Nephron progenitor cell (in vitro differentiated cells): Measurements from ENCODE around the gene ESRRG.

Source experiments
- DNase-seq: peaks from one replicate; pipeline ENCODE4 v3.0.0; 2021
- H3K27ac Mint-ChIP-seq: 2 replicates; pipeline ENCODE4 v1.8.0; 2021; ENCODE audit warnings: mild to moderate bottlenecking, moderate library complexity, mixed read lengths
- H3K27me3 Mint-ChIP-seq: 2 replicates; pipeline ENCODE4 v1.8.0; 2021; ENCODE audit warnings: mild to moderate bottlenecking, low read depth, mixed read lengths; ENCODE audit not compliant: poor library complexity
- H3K36me3 Mint-ChIP-seq: 2 replicates; pipeline ENCODE4 v1.8.0; 2021; ENCODE audit warnings: low read depth, mixed read lengths
- H3K4me1 Mint-ChIP-seq: 2 replicates; pipeline ENCODE4 v1.8.0; 2021; ENCODE audit warnings: mixed read lengths
- H3K4me3 Mint-ChIP-seq: 2 replicates; pipeline ENCODE4 v1.8.0; 2021; ENCODE audit warnings: mild to moderate bottlenecking, moderate library complexity, mixed read lengths
- H3K9me3 Mint-ChIP-seq: 2 replicates; pipeline ENCODE4 v1.8.0; 2021; ENCODE audit warnings: mild to moderate bottlenecking, moderate library complexity, mixed read lengths
- TF ChIP-seq, protein P1 (sequence below): fragments of 200-600 bp; sonication (generic); IDR thresholded peaks from 2 replicates; pipeline ENCODE4 v1.5.0; 2021; ENCODE audit warnings: antibody characterized with exemption

Gene ESRRG

DNA sequence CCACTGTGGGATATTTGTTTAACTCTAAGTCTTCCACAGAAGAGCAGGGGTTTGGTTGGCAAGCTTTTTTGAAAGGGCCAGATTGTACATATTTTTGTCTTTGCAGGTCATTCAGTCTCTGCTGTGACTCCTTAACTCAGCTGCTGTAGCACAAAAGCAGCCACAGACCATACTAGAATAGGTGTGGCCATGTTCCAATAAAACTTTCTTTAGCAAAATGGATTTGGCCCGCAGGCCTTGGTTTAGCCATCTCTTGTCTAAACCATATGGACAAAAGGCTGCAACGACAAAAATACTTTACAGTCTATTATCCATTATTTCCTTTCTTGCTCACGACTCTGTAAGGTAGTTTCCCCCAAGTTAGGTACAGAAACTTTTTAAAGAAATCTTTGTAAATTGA lies 60.5 kb downstream of the ESRRG start:
- Mint-ChIP-seq H3K4me1 (peaks cover 12% of the 10 kb centered on the region), H3K4me3 (no peak overlapping the region), H3K27me3 (no peaks in the 10 kb centered on the region), H3K27ac (no peak overlapping the region), H3K9me3 (no peaks in the 10 kb centered on the region), H3K36me3 (no peaks in the 10 kb centered on the region)
- no peak for DNase-seq
- TF ChIP-seq, protein P1, sequence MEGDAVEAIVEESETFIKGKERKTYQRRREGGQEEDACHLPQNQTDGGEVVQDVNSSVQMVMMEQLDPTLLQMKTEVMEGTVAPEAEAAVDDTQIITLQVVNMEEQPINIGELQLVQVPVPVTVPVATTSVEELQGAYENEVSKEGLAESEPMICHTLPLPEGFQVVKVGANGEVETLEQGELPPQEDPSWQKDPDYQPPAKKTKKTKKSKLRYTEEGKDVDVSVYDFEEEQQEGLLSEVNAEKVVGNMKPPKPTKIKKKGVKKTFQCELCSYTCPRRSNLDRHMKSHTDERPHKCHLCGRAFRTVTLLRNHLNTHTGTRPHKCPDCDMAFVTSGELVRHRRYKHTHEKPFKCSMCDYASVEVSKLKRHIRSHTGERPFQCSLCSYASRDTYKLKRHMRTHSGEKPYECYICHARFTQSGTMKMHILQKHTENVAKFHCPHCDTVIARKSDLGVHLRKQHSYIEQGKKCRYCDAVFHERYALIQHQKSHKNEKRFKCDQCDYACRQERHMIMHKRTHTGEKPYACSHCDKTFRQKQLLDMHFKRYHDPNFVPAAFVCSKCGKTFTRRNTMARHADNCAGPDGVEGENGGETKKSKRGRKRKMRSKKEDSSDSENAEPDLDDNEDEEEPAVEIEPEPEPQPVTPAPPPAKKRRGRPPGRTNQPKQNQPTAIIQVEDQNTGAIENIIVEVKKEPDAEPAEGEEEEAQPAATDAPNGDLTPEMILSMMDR, result no peak

DNA sequence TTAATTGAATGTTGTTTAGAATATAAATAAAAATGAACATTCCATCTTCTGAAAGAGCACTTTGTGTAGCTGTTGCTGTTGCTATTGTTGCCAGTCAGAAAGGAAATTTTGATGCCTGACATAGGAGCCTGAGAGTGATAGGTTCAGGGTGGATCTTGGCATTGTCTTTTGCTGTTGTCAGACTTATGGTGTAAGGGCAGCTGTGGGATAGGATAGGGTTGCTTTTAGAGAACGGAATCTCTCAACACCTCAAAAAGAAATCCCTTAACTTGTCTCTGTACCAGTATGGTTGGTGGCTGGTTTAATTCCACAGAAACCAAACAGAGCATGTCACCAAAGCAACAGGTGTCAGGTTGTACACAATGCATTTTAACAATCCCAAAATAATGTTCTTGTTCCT lies 62.7 kb downstream of the ESRRG start:
- H3K9me3 Mint-ChIP-seq, result no peaks in the 10 kb centered on the region
- TF ChIP-seq, protein P1, result no peak

GRCh38 chr1:216653001-216653400 lies 70.2 kb downstream of the ESRRG start:
- H3K27ac Mint-ChIP-seq, result no peak overlapping the region
- no peaks in the 10 kb centered on the region for H3K4me1 Mint-ChIP-seq
- TF ChIP-seq, protein P1, result no peak
- no peak for DNase-seq
- peaks cover 3% of the 10 kb centered on the region for H3K27me3 Mint-ChIP-seq
- H3K36me3 Mint-ChIP-seq, result no peaks in the 10 kb centered on the region
- H3K4me3 Mint-ChIP-seq, result no peak overlapping the region
- no peaks in the 10 kb centered on the region for H3K9me3 Mint-ChIP-seq

More for the DNA sequence above, 62.7 kb downstream of the ESRRG start:
- H3K4me3 Mint-ChIP-seq, result no peak overlapping the region
- H3K36me3 Mint-ChIP-seq, result no peaks in the 10 kb centered on the region
- H3K27me3 Mint-ChIP-seq, result no peaks in the 10 kb centered on the region
- H3K4me1 Mint-ChIP-seq, result peaks cover 12% of the 10 kb centered on the region
- DNase-seq, result no peak
- H3K27ac Mint-ChIP-seq, result no peak overlapping the region

DNA sequence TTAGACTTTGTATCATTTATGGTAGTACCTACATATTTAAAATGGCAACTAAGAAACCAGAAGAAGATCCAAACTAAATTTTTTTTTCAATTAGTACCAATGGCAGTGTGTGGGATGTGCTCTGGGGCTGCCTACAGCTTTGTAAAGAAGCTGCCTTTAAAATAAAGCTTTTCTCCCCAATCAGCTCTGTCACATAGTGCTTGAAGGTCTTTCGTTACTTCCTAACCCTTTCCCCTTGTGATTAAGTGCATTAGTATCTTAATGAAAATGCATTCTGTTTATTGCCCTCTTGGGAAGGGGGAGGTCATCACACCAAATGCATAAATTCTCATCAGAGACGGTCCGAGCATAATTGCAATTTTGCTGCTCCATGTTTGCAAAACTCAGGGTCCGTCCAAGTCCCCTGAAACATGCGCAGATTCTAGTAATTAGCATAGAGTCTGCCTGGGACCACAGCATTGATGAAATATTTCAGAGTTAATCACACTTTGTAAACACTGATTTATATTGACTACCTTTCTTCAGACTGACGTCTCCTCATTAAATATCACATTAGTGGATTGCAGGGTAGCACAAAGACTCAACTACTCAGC lies 71.3 kb downstream of the ESRRG start:
- H3K4me3 Mint-ChIP-seq, result no peak overlapping the region
- TF ChIP-seq, protein P1, result no peak
- no peaks in the 10 kb centered on the region for H3K9me3 Mint-ChIP-seq
- no peaks in the 10 kb centered on the region for H3K4me1 Mint-ChIP-seq
- H3K36me3 Mint-ChIP-seq, result no peaks in the 10 kb centered on the region
- H3K27me3 Mint-ChIP-seq, result peaks cover 3% of the 10 kb centered on the region
- no peak for DNase-seq
- no peak overlapping the region for H3K27ac Mint-ChIP-seq

DNA sequence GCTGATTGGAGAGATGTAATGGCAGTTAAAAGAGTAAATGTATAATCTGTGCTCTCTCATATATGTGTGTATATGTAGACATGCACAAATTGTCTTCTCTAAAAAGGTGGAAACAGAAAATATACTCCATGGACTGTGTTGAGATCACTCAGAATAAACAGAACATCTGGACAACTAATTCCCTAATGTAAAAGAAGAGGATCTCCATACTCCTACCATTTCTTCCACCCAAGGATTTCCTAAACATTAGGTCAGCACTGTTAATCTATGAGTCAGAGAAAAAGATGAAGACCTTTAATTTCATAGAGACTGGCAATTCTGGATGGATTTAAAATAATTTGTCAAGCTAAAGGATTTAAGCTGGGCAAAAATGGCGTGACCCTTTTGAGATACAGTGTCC lies 80.1 kb downstream of the ESRRG start:
- Mint-ChIP-seq H3K4me3 (no peak overlapping the region), H3K27ac (no peak overlapping the region), H3K9me3 (no peaks in the 10 kb centered on the region), H3K36me3 (no peaks in the 10 kb centered on the region), H3K27me3 (no peaks in the 10 kb centered on the region), H3K4me1 (no peaks in the 10 kb centered on the region)
- TF ChIP-seq, protein P1, result no peak
- no peak for DNase-seq
